AG09309 (cell line): ENCODE measurements around the gene NAPG.

Experiments
- DNase-seq: peaks from one replicate; pipeline ENCODE4 v3.0.0-alpha.2; 2010; ENCODE audit warnings: low read depth
- H3K4me3 ChIP-seq: 2 replicates; pipeline ENCODE4 v1.5.1; 2011; ENCODE audit warnings: mild to moderate bottlenecking, low read depth, low read length, moderate library complexity; ENCODE audit not compliant: control insufficient read depth
- TF ChIP-seq, protein P1 (sequence below): IDR thresholded peaks from 2 replicates; pipeline ENCODE4 v1.5.1; 2011; ENCODE audit warnings: mild to moderate bottlenecking, low read depth, low read length, inconsistent platforms; ENCODE audit not compliant: insufficient read depth, control insufficient read depth; ENCODE audit errors: missing control alignments

Gene NAPG

DNA sequence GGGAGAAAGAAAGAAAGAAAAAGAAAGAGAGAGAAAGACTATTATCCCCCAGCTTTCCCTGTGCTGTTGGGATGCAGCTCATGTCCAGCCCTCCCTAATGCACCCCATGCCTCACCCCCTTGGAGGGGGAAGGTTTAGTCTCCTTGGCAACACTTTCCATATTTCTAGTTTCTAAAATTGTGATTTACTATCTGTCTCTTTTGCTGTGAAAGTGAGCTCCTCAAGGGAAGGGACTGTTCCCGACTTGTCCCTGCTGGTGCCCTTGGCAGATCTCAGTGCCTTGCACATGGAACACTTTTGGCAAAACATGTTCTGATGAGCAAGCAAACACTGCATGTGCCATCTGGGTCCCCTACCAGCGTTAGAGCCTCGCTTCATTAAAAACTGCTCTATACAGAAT, 11.7 kb upstream of the NAPG start:
- TF ChIP-seq, protein P1, sequence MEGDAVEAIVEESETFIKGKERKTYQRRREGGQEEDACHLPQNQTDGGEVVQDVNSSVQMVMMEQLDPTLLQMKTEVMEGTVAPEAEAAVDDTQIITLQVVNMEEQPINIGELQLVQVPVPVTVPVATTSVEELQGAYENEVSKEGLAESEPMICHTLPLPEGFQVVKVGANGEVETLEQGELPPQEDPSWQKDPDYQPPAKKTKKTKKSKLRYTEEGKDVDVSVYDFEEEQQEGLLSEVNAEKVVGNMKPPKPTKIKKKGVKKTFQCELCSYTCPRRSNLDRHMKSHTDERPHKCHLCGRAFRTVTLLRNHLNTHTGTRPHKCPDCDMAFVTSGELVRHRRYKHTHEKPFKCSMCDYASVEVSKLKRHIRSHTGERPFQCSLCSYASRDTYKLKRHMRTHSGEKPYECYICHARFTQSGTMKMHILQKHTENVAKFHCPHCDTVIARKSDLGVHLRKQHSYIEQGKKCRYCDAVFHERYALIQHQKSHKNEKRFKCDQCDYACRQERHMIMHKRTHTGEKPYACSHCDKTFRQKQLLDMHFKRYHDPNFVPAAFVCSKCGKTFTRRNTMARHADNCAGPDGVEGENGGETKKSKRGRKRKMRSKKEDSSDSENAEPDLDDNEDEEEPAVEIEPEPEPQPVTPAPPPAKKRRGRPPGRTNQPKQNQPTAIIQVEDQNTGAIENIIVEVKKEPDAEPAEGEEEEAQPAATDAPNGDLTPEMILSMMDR, result no peak
- H3K4me3 ChIP-seq, result no peak overlapping the region
- no peak for DNase-seq

DNA sequence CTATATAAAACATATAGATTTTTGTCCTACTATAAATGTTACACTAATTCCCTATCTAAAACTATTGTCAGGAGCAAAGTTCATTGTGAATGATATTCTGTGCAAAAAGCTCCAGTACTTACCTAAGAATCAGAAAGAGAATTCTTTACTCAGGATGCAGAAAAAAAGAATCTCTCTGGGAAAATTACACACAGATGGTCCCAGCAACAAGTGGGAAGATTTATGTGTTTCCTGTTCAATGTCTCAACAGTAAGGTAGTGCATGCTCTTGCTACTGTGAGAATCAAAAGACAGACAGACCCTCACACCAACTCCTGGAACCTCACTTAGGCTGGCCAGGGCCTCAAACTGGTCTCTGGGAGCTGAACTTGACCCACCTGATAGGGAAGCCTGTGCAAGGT, 11.2 kb upstream of the NAPG start:
- DNase-seq, result no peak
- TF ChIP-seq, protein P1, result no peak

DNA sequence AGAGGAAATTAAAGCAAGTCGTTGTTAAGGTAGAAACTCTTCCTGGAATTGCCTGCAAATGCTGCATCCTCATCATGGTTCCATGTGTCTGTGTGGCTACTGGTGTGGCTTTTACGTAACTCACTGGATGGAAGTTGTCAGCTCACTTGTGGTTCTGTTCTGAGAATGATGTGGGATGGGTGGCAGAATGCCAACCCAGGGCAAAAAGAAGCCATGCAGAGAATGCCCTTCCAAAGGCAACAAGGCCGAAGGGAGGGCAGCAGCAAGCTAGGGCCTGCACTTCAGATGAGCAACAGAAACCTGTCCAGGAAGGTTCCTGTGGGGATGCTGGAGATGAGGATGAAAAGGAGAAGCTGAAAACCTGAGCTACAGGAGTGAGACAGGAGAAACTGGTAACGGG, 10.4 kb upstream of the NAPG start:
- no peak for DNase-seq
- TF ChIP-seq, protein P1, result no peak
- H3K4me3 ChIP-seq, result no peak overlapping the region

More for the DNA sequence above, 11.2 kb upstream of the NAPG start:
- no peak overlapping the region for H3K4me3 ChIP-seq

DNA sequence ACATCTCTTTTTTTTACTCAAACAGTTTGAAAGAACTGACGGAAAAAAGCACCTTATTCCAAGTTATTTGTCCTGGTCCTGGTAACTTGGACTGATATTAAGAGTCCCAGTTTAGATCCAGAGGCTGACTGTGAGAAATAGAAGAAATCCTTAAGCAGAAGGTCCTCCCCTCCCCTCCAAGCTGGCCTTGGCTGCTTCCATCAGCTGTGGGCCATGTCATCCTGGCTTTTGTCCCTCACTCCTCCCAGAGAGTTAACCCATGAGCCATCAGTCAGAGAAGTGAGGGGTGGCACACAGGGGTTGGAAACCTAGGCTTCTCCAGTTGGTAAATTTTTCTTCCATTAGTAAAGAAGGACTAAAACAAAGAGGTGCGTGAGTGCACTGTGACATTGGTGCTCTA, 9.7 kb upstream of the NAPG start:
- TF ChIP-seq, protein P1, result no peak
- DNase-seq, result no peak
- no peak overlapping the region for H3K4me3 ChIP-seq

DNA sequence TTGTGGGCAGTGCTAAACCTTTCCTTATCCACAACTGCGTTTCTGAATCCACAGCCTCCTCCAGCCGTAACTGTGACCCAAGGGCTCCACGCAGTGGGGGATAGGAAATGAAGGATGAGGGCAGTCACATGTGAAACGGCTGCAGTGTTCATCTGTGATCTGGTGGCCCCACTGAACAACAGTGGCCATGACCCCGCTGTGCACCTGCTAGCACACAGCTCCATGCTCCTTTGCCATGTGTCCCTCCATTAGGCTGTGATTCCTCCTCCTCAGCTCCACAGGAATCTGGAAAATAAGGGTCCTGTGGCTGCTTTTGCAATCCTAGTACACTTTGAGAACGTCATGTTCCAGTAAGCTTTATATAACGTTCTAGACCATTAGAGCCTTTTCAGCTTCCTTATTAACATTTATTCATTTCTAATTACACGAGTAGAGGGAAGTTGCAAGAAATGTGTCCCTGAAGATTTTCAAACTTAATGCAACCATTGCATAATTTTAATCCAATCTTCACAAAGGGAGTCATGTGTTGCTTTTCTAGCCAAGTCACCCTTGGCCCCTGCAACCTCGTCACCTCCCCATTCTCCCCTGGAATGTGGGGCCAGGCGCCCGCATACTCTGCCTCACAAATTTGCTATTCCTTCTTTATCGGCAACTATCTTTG, 7.1 kb upstream of the NAPG start:
- no peak overlapping the region for H3K4me3 ChIP-seq
- TF ChIP-seq, protein P1, result peak; percentile 43
- DNase-seq, result no peak

DNA sequence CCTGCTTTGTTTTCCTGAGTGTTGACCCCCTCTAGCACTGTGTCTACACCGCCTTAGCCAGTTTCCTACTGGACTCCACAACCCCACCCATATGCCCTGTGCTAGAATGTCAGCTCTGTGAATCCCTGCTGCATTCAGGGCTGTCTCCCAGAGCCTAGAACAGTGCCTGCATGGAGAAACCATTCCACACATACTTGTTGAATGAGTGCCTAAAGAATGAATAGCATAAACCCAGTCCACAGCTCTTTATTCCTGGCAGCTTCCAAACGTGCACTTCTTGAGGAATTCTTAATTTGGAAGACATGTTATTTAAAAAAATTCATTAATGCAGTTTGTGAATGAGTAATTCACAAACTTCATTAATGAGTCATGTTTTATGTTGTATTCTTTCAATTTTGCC, 6.5 kb upstream of the NAPG start:
- no peak overlapping the region for H3K4me3 ChIP-seq
- TF ChIP-seq, protein P1, result no peak
- no peak for DNase-seq
